Mesothelial cell of epicardium (in vitro differentiated cells): Measurements from ENCODE around the gene EMILIN1. TPM values are rescaled to one million over a fixed set of nuclear protein-coding genes. Genes with fewer than 3 reads are reported as not detected.

Source experiments
- DNase-seq, 2 experiments: peaks; one replicate each; pipeline ENCODE4 v3.0.0; 2021; ENCODE audit warnings: low spot score in 2 of 2; ENCODE audit not compliant: unreplicated experiment in 2 of 2
- H3K27ac Mint-ChIP-seq: 2 replicates; pipeline ENCODE4 v1.8.0; 2021; ENCODE audit warnings: mixed read lengths
- H3K27me3 Mint-ChIP-seq: 2 replicates; pipeline ENCODE4 v1.8.0; 2021; ENCODE audit warnings: low read depth, mixed read lengths
- H3K36me3 Mint-ChIP-seq: 2 replicates; pipeline ENCODE4 v1.8.0; 2021; ENCODE audit warnings: mixed read lengths
- H3K4me1 Mint-ChIP-seq: 2 replicates; pipeline ENCODE4 v1.8.0; 2021; ENCODE audit warnings: mixed read lengths
- H3K4me3 Mint-ChIP-seq: 2 replicates; pipeline ENCODE4 v1.8.0; 2021; ENCODE audit warnings: mild to moderate bottlenecking, moderate library complexity, mixed read lengths
- H3K9me3 Mint-ChIP-seq: 2 replicates; pipeline ENCODE4 v1.8.0; 2021; ENCODE audit warnings: mixed read lengths
- total RNA-seq: library from RNA; stranded (reverse); gene quantifications from 3 replicates; pipeline ENCODE4 v1.2.1, GENCODE V29; 2021
- TF ChIP-seq, protein P1 (sequence below): fragments of 200-600 bp; sonication (generic); IDR thresholded peaks from one replicate; pipeline ENCODE4 v1.5.0; 2021; ENCODE audit warnings: antibody characterized with exemption; ENCODE audit not compliant: unreplicated experiment

The EMILIN1 gene
- total RNA-seq, 1 donor from 2014 or later = 179 TPM

GRCh38 chr2:27080140-27080469, 1.7 kb downstream of the EMILIN1 start:
- no peaks in the 10 kb centered on the region for H3K36me3 Mint-ChIP-seq
- peak overlapping the region; percentile 59 for H3K27ac Mint-ChIP-seq
- H3K9me3 Mint-ChIP-seq = no peaks in the 10 kb centered on the region
- DNase-seq = no peak
- no peaks in the 10 kb centered on the region for H3K27me3 Mint-ChIP-seq
- H3K4me3 Mint-ChIP-seq = peak overlapping the region; percentile 77
- peaks cover 45% of the 10 kb centered on the region for H3K4me1 Mint-ChIP-seq
- TF ChIP-seq, protein P1, sequence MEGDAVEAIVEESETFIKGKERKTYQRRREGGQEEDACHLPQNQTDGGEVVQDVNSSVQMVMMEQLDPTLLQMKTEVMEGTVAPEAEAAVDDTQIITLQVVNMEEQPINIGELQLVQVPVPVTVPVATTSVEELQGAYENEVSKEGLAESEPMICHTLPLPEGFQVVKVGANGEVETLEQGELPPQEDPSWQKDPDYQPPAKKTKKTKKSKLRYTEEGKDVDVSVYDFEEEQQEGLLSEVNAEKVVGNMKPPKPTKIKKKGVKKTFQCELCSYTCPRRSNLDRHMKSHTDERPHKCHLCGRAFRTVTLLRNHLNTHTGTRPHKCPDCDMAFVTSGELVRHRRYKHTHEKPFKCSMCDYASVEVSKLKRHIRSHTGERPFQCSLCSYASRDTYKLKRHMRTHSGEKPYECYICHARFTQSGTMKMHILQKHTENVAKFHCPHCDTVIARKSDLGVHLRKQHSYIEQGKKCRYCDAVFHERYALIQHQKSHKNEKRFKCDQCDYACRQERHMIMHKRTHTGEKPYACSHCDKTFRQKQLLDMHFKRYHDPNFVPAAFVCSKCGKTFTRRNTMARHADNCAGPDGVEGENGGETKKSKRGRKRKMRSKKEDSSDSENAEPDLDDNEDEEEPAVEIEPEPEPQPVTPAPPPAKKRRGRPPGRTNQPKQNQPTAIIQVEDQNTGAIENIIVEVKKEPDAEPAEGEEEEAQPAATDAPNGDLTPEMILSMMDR = no peak

- peaks cover 46% of the 10 kb centered on the region for H3K4me1 Mint-ChIP-seq
- no peaks in the 10 kb centered on the region for H3K36me3 Mint-ChIP-seq
- TF ChIP-seq, protein P1 = no peak
- peaks cover 3% of the 10 kb centered on the region for H3K27me3 Mint-ChIP-seq
- H3K9me3 Mint-ChIP-seq = no peaks in the 10 kb centered on the region
- peak overlapping the region; percentile 88 for H3K27ac Mint-ChIP-seq
- no peak for DNase-seq
- peak overlapping the region; percentile 77 for H3K4me3 Mint-ChIP-seq
Measured at GRCh38 chr2:27080603-27080936, 2.2 kb downstream of the EMILIN1 start.

GRCh38 chr2:27081984-27082772, 3.8 kb downstream of the EMILIN1 start:
- Mint-ChIP-seq H3K27ac (no peak overlapping the region), H3K4me1 (peaks cover 42% of the 10 kb centered on the region), H3K27me3 (peaks cover 7% of the 10 kb centered on the region), H3K9me3 (no peaks in the 10 kb centered on the region), H3K4me3 (no peak overlapping the region), H3K36me3 (no peaks in the 10 kb centered on the region)
- no peak for DNase-seq
- TF ChIP-seq, protein P1 = no peak

DNA sequence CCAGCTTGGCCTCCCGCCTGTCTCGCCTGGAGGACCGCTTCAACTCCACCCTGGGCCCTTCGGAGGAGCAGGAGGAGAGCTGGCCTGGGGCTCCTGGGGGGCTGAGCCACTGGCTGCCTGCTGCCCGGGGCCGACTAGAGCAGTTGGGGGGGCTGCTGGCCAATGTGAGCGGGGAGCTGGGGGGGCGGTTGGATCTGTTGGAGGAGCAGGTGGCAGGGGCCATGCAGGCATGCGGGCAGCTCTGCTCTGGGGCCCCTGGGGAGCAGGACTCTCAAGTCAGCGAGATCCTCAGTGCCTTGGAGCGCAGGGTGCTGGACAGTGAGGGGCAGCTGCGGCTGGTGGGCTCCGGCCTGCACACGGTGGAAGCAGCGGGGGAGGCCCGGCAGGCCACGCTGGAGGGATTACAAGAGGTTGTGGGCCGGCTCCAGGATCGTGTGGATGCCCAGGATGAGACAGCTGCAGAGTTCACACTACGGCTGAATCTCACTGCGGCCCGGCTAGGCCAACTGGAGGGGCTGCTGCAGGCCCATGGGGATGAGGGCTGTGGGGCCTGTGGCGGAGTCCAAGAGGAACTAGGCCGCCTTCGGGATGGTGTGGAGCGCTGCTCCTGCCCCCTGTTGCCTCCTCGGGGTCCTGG, 4.5 kb downstream of the EMILIN1 start:
- DNase-seq = no peak
- H3K27me3 Mint-ChIP-seq = peaks cover 12% of the 10 kb centered on the region
- H3K4me1 Mint-ChIP-seq = peaks cover 39% of the 10 kb centered on the region
- H3K9me3 Mint-ChIP-seq = no peaks in the 10 kb centered on the region
- no peak overlapping the region for H3K27ac Mint-ChIP-seq
- no peak overlapping the region for H3K4me3 Mint-ChIP-seq
- TF ChIP-seq, protein P1 = no peak
- no peaks in the 10 kb centered on the region for H3K36me3 Mint-ChIP-seq

DNA sequence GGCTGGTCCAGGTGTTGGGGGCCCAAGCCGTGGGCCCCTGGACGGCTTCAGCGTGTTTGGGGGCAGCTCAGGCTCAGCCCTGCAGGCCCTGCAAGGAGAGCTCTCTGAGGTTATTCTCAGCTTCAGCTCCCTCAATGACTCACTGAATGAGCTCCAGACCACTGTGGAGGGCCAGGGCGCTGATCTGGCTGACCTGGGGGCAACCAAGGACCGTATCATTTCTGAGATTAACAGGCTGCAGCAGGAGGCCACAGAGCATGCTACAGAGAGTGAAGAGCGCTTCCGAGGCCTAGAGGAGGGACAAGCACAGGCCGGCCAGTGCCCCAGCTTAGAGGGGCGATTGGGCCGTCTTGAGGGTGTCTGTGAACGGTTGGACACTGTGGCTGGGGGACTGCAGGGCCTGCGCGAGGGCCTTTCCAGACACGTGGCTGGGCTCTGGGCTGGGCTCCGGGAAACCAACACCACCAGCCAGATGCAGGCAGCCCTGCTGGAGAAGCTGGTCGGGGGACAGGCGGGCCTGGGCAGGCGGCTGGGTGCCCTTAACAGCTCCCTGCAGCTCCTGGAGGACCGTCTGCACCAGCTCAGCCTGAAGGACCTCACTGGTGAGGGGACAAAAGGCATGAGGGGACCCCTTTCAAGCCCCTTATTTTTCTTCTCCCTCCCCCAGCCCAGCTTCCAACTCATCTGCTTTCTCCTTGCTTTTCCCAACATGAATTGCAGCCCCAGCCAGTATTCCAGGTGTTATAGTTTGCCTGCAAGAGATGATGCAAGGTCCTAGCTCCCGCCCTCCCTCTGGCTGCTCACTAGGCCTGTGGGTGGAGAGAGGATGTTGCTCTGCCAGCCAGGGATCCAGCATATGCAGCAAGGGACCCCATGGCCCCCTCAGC, 5.2 kb downstream of the EMILIN1 start:
- Mint-ChIP-seq H3K4me3 (no peak overlapping the region), H3K9me3 (no peaks in the 10 kb centered on the region), H3K27ac (no peak overlapping the region), H3K27me3 (peaks cover 17% of the 10 kb centered on the region), H3K36me3 (no peaks in the 10 kb centered on the region), H3K4me1 (peaks cover 32% of the 10 kb centered on the region)
- TF ChIP-seq, protein P1 = no peak
- no peak for DNase-seq
